Mesothelial cell of epicardium (in vitro differentiated cells): ENCODE measurements around the gene LRIT1. TPM values are rescaled to one million over a fixed set of nuclear protein-coding genes. Genes with fewer than 3 reads are reported as not detected.
A peak's percentile ranks its signal among the peaks of the same experiment; 100 is the strongest.

Experiments
- DNase-seq, 2 experiments: peaks; one replicate each; pipeline ENCODE4 v3.0.0; 2021; ENCODE audit warnings: low spot score in 2 of 2; ENCODE audit not compliant: unreplicated experiment in 2 of 2
- H3K27ac Mint-ChIP-seq: 2 replicates; pipeline ENCODE4 v1.8.0; 2021; ENCODE audit warnings: mixed read lengths
- H3K27me3 Mint-ChIP-seq: 2 replicates; pipeline ENCODE4 v1.8.0; 2021; ENCODE audit warnings: low read depth, mixed read lengths
- H3K36me3 Mint-ChIP-seq: 2 replicates; pipeline ENCODE4 v1.8.0; 2021; ENCODE audit warnings: mixed read lengths
- H3K4me1 Mint-ChIP-seq: 2 replicates; pipeline ENCODE4 v1.8.0; 2021; ENCODE audit warnings: mixed read lengths
- H3K4me3 Mint-ChIP-seq: 2 replicates; pipeline ENCODE4 v1.8.0; 2021; ENCODE audit warnings: mild to moderate bottlenecking, moderate library complexity, mixed read lengths
- H3K9me3 Mint-ChIP-seq: 2 replicates; pipeline ENCODE4 v1.8.0; 2021; ENCODE audit warnings: mixed read lengths
- total RNA-seq: library from RNA; stranded (reverse); gene quantifications from 3 replicates; pipeline ENCODE4 v1.2.1, GENCODE V29; 2021
- TF ChIP-seq, protein P1 (sequence below): fragments of 200-600 bp; sonication (generic); IDR thresholded peaks from one replicate; pipeline ENCODE4 v1.5.0; 2021; ENCODE audit warnings: antibody characterized with exemption; ENCODE audit not compliant: unreplicated experiment

The LRIT1 gene
- total RNA-seq, 1 donor from 2014 or later, result not detected

DNA sequence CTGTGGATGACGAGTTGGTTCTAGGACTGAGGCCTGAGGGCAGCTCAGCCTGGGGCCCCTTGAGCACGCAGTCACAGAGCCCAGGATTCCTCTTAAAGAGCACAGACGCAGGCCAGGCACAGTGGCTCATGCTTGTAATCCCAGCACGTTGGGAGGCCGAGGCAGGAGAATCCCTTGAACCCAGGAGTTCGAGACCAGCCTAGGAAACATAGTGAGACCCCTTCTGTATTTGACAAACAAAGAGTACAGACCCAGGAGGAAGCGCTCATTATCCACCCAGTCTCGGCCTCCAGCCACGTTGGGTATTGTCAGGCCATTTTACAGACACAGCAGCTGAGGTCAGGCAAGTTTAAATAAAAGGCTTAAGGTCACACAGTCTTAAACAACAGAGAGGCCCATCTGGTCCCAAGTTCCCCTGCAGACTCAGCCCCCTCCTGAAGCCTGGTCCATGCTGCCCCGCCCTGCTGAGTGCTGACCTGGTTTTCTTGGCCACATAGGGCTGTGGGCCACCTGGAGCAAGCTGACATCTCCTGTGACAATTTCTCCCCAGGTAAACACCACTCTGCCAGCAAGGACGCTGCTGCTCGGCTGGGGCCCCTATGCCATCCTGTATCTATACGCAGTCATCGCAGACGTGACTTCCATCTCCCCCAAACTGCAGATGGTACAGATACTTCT, 16.1 kb upstream of the LRIT1 start:
- TF ChIP-seq, protein P1, sequence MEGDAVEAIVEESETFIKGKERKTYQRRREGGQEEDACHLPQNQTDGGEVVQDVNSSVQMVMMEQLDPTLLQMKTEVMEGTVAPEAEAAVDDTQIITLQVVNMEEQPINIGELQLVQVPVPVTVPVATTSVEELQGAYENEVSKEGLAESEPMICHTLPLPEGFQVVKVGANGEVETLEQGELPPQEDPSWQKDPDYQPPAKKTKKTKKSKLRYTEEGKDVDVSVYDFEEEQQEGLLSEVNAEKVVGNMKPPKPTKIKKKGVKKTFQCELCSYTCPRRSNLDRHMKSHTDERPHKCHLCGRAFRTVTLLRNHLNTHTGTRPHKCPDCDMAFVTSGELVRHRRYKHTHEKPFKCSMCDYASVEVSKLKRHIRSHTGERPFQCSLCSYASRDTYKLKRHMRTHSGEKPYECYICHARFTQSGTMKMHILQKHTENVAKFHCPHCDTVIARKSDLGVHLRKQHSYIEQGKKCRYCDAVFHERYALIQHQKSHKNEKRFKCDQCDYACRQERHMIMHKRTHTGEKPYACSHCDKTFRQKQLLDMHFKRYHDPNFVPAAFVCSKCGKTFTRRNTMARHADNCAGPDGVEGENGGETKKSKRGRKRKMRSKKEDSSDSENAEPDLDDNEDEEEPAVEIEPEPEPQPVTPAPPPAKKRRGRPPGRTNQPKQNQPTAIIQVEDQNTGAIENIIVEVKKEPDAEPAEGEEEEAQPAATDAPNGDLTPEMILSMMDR, result no peak
- DNase-seq, result no peak
- H3K27ac Mint-ChIP-seq, result no peak overlapping the region

DNA sequence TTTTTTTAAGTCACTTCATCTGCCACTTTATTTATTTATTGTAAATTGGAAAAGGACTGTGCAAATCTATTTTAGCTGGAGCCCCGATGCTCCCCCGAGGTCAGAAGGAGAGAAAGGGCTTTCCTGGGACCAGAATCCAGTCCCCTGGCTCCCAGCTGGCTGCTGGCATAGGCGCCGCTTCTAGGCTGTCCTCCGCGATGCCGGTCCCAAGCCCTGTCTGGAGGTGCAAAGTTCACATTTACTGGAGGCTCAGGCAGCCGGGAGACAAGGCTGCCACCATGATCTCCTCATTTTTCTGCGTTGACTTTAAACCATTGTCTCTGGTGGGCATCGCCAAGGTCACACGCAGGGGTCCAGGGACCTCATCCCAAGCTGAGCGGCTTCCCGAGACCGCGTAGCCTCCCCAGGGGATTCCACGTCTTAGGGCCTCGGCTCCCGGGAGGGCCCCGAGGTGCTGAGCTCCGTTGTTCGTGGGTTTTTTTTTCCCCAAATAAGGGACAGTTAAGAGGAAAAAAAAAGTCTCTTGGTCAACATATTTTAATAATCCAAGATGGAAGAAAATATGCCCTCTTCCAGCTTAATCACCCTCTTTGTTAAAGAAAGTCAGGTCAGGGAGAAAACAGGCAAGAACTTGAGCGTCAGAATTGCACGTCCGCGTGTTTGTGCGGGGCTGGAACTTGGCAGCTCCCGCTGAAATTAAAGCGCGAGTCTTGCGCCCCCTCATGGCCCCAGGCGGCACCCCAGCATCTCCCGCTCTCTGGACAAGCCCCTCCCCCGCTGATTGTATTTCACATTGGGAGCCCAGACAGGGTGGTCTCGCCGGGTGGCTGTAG, 15.4 kb upstream of the LRIT1 start:
- TF ChIP-seq, protein P1, result peak; percentile 47
- Mint-ChIP-seq H3K4me3 (no peak overlapping the region), H3K36me3 (no peaks in the 10 kb centered on the region), H3K9me3 (no peaks in the 10 kb centered on the region), H3K27me3 (peaks cover 38% of the 10 kb centered on the region), H3K27ac (no peak overlapping the region), H3K4me1 (no peaks in the 10 kb centered on the region)
- peak in 1 of 2 experiments; percentile 50 for DNase-seq

More for the DNA sequence above, 16.1 kb upstream of the LRIT1 start:
- no peaks in the 10 kb centered on the region for H3K9me3 Mint-ChIP-seq
- peaks cover 40% of the 10 kb centered on the region for H3K27me3 Mint-ChIP-seq
- no peak overlapping the region for H3K4me3 Mint-ChIP-seq
- H3K36me3 Mint-ChIP-seq, result no peaks in the 10 kb centered on the region
- H3K4me1 Mint-ChIP-seq, result no peaks in the 10 kb centered on the region

- no peaks in the 10 kb centered on the region for H3K4me1 Mint-ChIP-seq
- peaks cover 36% of the 10 kb centered on the region for H3K27me3 Mint-ChIP-seq
- no peak for DNase-seq
- no peak overlapping the region for H3K27ac Mint-ChIP-seq
- TF ChIP-seq, protein P1, result no peak
- H3K36me3 Mint-ChIP-seq, result no peaks in the 10 kb centered on the region
- no peaks in the 10 kb centered on the region for H3K9me3 Mint-ChIP-seq
- H3K4me3 Mint-ChIP-seq, result no peak overlapping the region
Measured at GRCh38 chr10:84254552-84255478, 13.5 kb upstream of the LRIT1 start.

GRCh38 chr10:84248794-84249193, 7.4 kb upstream of the LRIT1 start:
- peaks cover 44% of the 10 kb centered on the region for H3K27me3 Mint-ChIP-seq
- no peak for DNase-seq
- TF ChIP-seq, protein P1, result no peak
- no peak overlapping the region for H3K4me3 Mint-ChIP-seq
- H3K27ac Mint-ChIP-seq, result no peak overlapping the region
- no peaks in the 10 kb centered on the region for H3K36me3 Mint-ChIP-seq
- no peaks in the 10 kb centered on the region for H3K4me1 Mint-ChIP-seq
- H3K9me3 Mint-ChIP-seq, result no peaks in the 10 kb centered on the region

DNA sequence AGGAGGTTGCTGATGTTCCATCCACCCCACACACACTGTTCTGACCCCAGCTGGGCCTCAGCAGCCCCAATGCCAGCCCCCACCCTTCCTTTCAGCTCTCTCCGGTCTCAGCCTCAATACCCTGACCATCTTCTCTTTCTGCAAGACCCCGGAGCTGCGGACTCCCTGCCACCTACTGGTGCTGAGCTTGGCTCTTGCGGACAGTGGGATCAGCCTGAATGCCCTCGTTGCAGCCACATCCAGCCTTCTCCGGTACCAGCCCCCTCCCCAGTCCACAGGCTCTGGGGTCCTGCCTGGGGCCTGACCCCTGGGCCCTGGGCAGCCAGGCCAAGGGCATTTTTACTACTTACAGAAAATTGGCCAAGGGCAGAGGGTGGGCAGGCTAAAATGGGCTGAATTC, 6.2 kb upstream of the LRIT1 start:
- Mint-ChIP-seq H3K27me3 (peaks cover 36% of the 10 kb centered on the region), H3K27ac (no peak overlapping the region), H3K4me3 (no peak overlapping the region)

More for the DNA sequence above, 6.2 kb upstream of the LRIT1 start:
- no peak for DNase-seq
- Mint-ChIP-seq H3K36me3 (no peaks in the 10 kb centered on the region), H3K4me1 (no peaks in the 10 kb centered on the region), H3K9me3 (no peaks in the 10 kb centered on the region)
- TF ChIP-seq, protein P1, result no peak
